NOMO-1 treated with dmso at 0.1 percent for 144 hours (cell line): ENCODE measurements around the gene DENND5B.

Experiments used
- DNase-seq: peaks from one replicate; lab custom pipeline; 2025; ENCODE audit not compliant: unreplicated experiment; lab: John Stamatoyannopoulos, UW

Gene DENND5B

DNA sequence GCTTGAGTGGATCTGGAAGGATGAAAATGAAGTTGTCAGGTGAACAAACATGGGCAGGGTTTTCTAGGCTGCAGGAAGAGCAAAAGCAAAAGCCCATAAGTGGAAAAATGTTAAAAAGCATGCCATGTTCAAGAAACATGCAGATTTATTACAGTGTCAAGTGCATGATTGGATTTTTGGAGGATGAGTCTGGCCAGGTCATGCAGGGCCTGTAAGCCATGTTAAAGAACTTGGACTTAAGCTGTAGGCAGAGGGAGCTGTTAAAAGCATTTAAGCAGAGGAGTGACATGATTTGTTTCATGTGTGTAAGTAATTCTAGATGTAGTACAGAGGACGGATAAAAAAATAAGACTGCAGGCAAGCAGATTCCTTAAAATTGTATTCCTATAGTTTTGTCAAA lies 248.7 kb downstream of the DENND5B start:
- no peak for DNase-seq

DNA sequence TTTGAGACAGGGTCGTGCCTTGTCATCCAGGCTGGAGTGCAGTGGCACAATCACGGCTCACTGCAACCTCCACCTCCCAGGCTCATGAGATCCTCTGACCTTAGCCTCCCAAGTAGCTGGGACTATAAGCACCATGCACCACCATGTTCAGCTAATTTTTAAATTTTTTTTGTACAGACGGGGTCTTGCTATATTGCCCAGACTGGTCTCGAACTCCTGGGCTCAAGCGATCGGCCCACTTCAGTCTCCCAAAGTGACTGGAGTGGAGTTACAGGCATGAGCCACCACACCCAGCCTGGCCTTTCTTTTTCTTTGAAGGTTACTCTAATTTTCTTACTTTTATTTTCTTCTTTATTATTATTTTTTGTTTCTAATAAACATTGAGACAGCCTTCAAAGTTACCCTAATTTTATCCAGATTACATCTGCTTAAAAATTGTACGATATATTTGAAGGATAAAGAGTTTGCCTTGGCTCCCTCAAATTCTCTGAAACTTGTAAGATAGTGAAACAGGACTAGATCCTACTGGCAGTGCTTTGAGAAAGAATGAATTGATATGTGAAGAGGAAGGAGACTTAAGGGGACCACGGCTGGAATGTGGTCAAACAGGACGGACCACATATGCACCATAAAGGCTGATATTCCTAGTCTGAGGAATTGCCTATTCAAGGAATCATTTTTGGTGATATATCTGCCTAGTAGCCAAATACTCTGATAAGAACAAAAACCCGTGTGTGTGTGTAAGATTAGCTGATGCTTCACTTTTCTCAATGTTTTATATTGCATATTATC lies 250.9 kb downstream of the DENND5B start:
- DNase-seq = no peak

GRCh38 chr12:31337952-31338351 lies 253.0 kb downstream of the DENND5B start:
- no peak for DNase-seq
